AG08395 (cell line): ENCODE results near the gene MSH5.
A peak's percentile ranks its signal among the peaks of the same experiment; 100 is the strongest.

Experiments
- DNase-seq: peaks from one replicate; pipeline ENCODE4 v3.0.0; 2012; ENCODE audit warnings: mixed read lengths, low spot score

MSH5 gene

GRCh38 chr6:31778999-31779885 lies 39.4 kb downstream of the MSH5 start:
- no peak for DNase-seq

DNA sequence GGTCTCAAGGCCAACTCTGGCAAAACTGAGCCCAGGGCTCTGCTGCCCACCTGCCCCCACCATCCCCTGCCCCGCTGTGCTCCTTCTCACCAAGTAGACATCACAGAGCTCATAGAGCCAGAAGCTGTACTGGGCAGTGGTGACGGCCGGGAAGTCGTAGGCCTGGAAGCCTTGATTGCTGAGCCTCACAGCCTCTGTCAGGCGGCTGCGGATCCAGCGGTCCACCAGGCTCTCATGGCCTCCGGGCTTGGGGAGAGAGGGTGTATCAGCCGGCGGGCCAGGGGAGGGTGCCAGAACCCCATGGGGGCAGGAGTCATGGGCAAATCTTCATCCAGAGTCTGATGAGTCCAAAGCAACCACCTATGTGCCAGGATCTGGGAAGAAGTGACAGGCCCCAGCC lies 40.1 kb downstream of the MSH5 start:
- DNase-seq = no peak

DNA sequence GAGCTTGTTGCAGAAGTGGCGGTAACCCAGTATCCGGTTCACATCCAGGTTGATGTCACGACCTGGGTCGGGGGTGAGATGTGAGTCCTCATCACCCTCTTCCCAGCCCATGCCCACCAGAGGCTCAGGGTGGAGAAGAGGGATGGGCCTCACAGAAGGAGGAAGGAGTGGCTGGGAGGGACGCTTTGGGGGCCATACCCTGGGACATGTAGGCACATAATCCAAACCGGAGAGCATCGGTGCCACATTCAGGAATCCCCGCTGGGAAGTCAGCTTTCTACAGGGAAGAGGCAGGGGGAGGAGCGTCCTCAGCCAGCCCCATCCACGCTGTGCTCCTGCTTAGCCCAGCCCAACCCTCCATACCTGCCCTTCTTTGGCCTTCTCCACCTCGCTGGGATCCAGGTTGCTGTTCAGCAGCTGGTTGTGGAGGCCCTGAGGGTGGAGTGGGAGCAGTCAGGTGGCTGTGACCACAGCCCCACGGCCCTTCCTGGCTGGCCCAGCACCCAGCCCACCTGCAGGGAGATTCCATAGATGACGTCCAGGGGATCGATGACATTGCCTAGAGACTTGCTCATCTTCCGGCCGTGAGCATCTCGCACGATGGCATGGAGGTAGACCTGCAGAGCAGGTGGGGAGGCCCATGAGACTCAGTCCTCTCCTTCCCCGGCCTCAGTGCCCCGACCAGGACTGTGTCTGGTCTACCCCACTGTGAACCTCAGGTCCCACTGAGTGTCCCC lies 40.9 kb downstream of the MSH5 start:
- no peak for DNase-seq

DNA sequence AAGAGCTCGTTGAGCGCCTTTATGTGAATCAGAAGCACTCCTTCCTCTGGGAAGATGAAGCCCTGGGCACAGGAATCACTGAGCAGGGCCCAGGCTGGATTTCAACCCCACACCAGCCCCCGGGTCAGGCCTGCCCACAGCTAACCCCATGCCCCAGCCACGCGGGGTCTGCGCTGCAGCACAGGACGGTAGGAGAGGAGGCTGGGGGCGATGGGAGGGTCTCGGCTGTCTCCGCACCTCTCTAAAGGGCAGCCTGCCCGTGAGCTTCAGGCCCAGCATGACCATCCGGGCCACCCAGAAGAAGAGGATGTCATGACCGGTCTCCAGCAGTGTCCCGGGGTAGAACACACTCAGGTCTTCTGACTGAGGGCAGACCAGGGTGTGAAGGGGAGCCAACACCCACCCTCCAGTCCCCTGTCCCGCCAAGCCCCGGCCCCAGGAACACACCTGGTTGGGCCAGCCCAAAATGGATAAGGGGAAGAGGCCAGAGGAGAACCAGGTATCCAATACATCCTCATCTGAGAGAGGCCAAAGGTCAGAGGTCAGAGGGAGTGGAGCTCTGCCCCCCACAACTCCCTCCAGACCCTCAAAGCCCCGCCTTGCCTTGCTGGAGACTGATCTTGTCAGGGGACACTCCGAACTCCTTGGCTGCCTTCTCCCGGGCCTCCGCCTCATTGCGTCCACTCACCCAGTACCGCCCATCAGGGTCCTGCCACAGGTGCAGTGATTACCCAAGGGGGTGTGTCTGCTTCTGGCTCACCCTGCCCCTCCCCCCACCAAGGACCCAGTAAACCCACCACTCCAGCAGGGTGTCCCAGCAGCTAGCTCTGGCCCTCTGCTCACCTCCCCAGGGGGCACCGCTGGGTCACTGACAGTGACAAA lies 41.7 kb downstream of the MSH5 start:
- DNase-seq = no peak

- no peak for DNase-seq
These were observed 42.5 kb downstream of the MSH5 start for GRCh38 chr6:31782126-31782855.

DNA sequence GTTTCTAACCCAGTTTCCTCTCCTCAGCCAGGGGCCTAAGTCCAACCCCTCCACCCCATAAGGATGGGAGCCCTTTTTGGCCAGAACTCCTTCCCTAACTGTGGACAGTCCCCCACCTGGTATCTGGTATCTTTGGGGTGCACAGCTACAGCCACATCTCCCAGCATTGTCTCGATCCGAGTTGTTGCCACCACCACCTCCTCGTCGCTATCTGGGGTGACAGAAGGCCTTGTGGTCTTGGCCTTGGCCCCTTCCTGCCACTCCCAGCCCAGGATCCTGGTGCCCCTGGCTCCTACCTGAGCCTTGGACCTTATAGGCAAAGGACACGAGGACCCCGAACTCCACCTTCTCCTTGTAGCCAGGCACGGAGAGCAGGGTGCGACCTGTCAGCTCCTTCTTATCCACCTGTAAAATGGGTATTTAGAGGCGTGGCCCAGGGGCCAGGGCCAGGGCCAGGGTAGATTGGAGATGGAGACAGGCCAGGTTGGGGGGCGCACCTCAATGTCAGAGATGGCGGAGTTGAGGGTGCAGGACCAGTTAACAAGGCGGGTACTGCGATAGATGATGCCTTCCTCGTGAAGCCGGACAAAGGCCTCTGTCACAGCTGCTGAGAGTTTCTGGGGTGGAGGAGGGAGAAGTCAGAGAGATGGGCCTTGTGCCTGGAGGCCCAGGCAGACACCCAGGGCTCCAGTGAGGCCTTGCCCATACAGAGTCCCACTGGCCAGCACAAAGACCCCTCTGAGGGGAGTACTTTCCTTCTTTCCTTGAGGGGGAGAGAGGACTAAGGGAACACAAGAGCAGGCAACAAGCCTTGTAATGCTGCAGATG lies 44.5 kb downstream of the MSH5 start:
- no peak for DNase-seq

DNA sequence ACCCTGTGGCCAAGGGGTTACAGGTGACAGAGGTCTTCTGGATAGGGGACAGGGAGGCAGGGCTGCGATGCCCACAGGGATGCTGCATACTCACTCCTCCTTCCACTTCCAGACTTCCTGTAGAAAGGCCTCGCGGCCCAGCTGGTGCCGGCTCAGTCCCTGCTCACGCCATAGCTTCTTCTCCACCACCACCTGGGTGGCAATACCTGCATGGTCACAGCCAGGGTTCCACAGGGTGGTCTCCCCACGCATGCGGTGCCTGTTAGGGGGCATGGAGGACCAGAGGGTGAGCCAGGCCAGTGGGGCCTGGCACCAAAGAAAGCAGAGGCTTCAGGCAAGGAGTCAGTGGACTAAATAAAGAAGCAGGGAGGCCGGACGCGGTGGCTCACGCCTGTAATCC lies 45.7 kb downstream of the MSH5 start:
- no peak for DNase-seq

GRCh38 chr6:31791324-31792089 lies 51.7 kb downstream of the MSH5 start:
- DNase-seq = peak; percentile 82

- DNase-seq = no peak
These were observed 52.2 kb downstream of the MSH5 start for GRCh38 chr6:31792090-31792374.

DNA sequence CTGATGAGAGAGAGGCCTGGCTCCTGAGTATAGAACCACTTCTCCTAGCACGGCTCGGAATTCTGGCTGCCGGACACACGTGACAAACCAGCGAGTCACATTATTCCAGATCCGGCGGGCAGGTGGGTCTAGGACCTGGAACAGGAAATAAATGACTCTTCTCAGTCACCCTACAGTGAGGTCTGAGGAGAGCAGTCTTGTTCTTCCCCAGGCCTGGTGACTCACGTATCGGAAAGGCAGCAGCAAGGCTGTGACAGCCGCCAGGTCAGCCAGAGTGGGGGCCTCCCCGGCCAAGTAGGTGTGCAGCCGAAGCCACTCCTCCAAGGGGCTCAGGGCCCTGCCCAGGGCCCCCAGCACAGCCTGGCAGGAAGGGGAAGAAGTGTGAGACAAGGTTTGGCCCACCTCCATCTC lies 53.0 kb downstream of the MSH5 start:
- peak; percentile 1 for DNase-seq

DNA sequence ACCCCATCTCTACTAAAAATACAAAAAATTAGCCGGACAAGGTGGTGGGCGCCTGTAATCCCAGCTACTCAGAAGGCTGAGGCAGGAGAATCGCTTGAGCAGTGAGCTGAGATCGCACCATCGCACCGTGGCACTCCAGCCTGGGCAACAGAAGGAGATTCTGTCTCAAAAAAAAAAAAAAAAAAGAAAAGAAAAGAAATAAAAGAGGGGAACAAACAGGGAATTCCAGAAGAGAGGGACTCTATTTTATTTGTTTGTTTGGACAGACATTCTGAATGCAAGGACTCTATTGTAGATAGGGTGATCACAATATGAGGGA lies 54.1 kb downstream of the MSH5 start:
- DNase-seq = peak; percentile 1

DNA sequence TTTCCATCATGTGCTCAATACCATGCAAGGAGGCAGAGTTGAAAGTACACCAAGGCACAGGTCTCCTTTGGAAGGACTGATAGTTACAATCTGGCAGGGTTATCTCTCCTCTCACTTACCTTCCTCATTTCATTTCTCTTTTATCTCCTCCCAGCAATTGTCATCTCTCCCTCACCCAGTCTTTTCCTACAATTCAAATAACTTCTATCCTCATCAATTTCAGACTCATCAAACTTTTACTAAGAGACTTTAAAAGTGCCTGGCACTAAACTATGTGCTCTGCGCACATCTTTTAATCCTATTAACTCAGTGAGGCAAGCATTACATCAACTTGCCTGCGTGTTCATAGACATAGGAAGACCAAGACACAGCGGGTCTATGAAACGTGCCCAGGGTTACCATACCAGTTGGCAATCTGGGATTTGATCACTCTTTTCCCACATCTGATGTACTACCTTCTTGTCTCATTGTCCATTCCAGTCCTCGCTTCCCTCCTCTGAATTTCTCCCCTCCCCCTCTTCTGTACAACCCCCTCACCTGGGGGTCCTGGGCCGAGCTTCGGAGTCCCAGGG lies 54.6 kb downstream of the MSH5 start:
- DNase-seq = peak; percentile 26

DNA sequence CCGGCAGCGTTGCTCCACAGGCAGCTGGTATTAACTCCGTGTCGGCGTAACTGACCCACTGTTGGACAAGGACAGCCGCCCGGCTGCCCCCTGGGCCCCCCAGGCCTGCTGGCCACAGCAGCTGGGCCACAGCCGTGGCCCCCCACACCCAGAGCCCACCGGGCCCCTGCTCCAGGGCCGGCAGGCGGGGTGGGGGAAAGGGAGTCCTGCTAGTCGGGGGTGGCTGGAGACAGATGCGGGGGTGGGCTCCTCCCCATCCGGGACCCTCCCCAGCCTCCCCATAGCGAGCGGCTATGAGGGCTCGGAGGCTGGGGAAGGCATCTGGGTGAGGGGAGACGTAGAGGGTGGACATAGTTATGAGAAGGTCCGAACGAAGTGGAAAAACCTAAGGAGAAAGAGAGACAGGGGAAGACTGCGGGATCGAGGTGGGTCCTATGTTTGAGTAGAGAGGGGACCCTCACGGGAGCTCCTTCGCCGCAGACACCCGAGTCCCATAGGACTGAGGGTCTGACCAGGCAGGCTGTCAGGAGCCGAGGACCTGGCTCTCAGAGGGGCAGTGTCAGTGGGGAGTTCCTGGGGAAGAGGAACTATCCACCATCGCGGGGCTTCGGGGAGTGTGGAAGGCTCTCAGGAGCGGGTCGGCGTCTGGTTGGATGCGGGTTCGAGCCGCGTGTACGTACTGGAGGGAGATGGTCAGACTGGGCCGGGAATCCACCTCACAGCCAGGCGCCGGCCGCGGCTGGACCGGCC lies 55.2 kb downstream of the MSH5 start:
- no peak for DNase-seq

DNA sequence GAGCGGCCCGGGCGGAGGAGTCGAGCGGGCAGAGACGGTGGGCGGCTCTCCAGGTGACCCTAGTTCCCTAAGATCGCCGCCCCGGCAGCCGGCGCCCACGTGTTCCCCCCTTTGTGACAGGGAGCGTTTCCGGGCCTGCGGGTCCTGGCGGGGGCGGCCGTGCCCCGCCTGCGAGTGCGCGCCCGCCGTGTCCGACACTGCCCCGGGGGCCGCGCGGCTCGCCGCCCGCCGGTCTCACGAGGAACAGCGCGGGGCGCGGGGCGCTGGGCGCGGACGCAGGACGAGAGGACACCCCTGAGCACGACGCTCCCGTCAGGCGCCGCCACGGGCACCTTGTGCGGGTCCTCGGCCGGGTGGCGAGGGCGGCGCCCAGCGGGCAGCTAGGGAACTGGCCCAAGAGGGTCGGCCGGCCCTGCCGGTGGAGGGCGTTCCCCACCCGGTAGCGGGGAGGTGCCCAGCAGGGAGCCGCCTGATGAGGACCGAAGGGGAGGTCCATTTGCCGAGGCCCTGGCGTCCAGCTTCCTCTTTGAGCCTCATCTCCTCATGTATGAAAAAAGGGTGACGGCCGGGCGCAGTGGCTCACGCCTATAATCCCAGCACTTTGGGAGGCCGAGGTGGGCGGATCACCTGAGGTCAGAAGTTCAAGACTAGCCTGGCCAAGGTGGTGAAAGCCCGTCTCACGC lies 56.0 kb downstream of the MSH5 start, which contains the start of gene VARS1:
Gene VARS1, minus strand, starts transcription at position 137 of the 683 bp plus-strand sequence. CDS start 535 bp downstream, outside the sequence.
- peak; percentile 98 for DNase-seq

DNA sequence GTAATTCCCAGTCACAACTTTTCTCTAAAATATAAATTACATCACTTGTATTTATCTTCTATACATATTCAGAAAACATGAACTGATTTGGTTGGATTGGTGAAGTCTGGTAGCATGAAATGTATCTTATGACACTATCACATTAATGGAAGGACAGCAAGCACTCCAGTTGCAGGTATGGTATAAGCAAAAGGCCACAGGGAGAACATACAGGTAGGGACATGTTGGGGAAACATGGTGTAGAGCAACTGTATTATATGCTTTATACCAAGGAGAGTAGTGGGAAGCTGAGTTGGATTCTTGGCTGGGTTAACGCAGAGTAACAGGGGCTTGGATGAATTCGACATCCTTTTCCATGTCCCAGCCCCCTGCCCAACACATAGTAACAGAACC lies 57.2 kb downstream of the MSH5 start:
- DNase-seq = no peak

DNA sequence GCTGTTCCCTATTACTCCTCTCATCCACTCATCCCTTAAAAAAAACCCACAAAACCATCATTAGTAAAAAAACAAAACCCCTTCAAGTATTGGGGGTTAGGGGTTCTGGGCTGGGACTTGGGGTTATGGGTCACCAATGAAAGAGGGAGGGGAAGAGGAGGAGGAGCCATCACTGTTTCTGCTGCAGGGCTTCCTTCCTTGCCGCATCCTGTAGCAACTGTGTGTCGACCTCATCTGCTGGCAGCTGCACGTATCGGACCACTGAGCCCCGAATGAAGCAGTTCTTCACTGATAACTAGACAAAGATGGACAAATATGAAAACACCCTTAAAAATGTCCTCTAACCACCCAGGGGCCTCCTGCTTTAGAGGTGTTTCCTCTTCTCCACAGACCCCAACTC lies 57.8 kb downstream of the MSH5 start:
- DNase-seq = no peak

- DNase-seq = no peak
These were observed 60.0 kb downstream of the MSH5 start for GRCh38 chr6:31799781-31800180.
